IgD-negative memory B cell (primary cell): ENCODE measurements around the gene INAFM2. TPM values are rescaled to one million over a fixed set of nuclear protein-coding genes. Genes with fewer than 3 reads are reported as not detected.

Source experiments
- H3K27ac Mint-ChIP-seq, 3 donors: one replicate each; pipeline ENCODE4 v1.8.0; 2020 to 2022; ENCODE audit warnings: mild to moderate bottlenecking in 3 of 3, mixed read lengths in 3 of 3, moderate library complexity in 1 of 3
- H3K27me3 Mint-ChIP-seq: one replicate; pipeline ENCODE4 v1.8.0; 2021; ENCODE audit warnings: mixed read lengths
- H3K36me3 Mint-ChIP-seq: one replicate; pipeline ENCODE4 v1.8.0; 2020; ENCODE audit warnings: mild to moderate bottlenecking, mixed read lengths
- H3K4me1 Mint-ChIP-seq, 3 donors: one replicate each; pipeline ENCODE4 v1.8.0; 2020 to 2022; ENCODE audit warnings: mixed read lengths in 3 of 3, mild to moderate bottlenecking in 1 of 3
- H3K4me3 Mint-ChIP-seq, 4 donors: one replicate each; pipeline ENCODE4 v1.8.0; 2020 to 2022; ENCODE audit warnings: mild to moderate bottlenecking in 4 of 4, mixed read lengths in 4 of 4, moderate library complexity in 3 of 4
- H3K9me3 Mint-ChIP-seq, 3 donors: one replicate each; pipeline ENCODE4 v1.8.0; 2020 to 2021; ENCODE audit warnings: mixed read lengths in 3 of 3, mild to moderate bottlenecking in 1 of 3
- polyA plus RNA-seq: library from polyadenylated mRNA; unstranded; fragments of 300-500 nt; fragmentation: Illumina TruSeq; gene quantifications from one replicate; pipeline ENCODE4 v1.2.3, GENCODE V29; 2021

Gene INAFM2
- polyA plus RNA-seq, 1 donor from 2014 or later, result 1.3 TPM

GRCh38 chr15:40282869-40283614, 40.5 kb upstream of the INAFM2 start, which contains the start of gene ANKRD63:
TSS of gene ANKRD63 (minus strand) at chr15:40283064. CDS start at chr15:40282586, 478 bp downstream.
- Mint-ChIP-seq H3K27me3 (peaks cover 20% of the 10 kb centered on the region), H3K9me3 (no peaks in the 10 kb centered on the region), H3K36me3 (no peaks in the 10 kb centered on the region), H3K4me1 (peaks cover 5 to 12% (median 6%) of the 10 kb centered on the region in 3 donors), H3K27ac (no peak within 1 kb of the TSS), H3K4me3 (peak within 1 kb of the TSS; percentile 62 to 90 (median 80))

GRCh38 chr15:40283615-40284300, 39.7 kb upstream of the INAFM2 start:
- no peaks in the 10 kb centered on the region for H3K9me3 Mint-ChIP-seq
- no peak overlapping the region for H3K27ac Mint-ChIP-seq
- H3K27me3 Mint-ChIP-seq, result peaks cover 14% of the 10 kb centered on the region
- H3K4me3 Mint-ChIP-seq, result peak overlapping the region; percentile 1 to 85 (median 65)
- peaks cover 2 to 9% (median 5%) of the 10 kb centered on the region in 3 donors for H3K4me1 Mint-ChIP-seq
- no peaks in the 10 kb centered on the region for H3K36me3 Mint-ChIP-seq

GRCh38 chr15:40285151-40285550, 38.3 kb upstream of the INAFM2 start:
- Mint-ChIP-seq H3K27ac (peak overlapping the region in 2 of 3 donors; percentile 23 to 39), H3K4me1 (peaks cover 3 to 6% (median 4%) of the 10 kb centered on the region in 3 donors), H3K4me3 (peak overlapping the region in 2 of 4 donors; percentile 40 to 57), H3K9me3 (no peaks in the 10 kb centered on the region), H3K36me3 (no peaks in the 10 kb centered on the region), H3K27me3 (peaks cover 6% of the 10 kb centered on the region)

GRCh38 chr15:40285554-40286011, 37.9 kb upstream of the INAFM2 start:
- H3K27ac Mint-ChIP-seq, result no peak overlapping the region
- H3K9me3 Mint-ChIP-seq, result no peaks in the 10 kb centered on the region
- no peaks in the 10 kb centered on the region for H3K36me3 Mint-ChIP-seq
- no peak overlapping the region for H3K4me3 Mint-ChIP-seq
- H3K4me1 Mint-ChIP-seq, result peaks cover 0 to 5% (median 3%) of the 10 kb centered on the region in 3 donors
- H3K27me3 Mint-ChIP-seq, result peaks cover 2% of the 10 kb centered on the region

- H3K4me1 Mint-ChIP-seq, result peaks cover 0 to 5% (median 3%) of the 10 kb centered on the region in 3 donors
- H3K9me3 Mint-ChIP-seq, result no peaks in the 10 kb centered on the region
- H3K36me3 Mint-ChIP-seq, result no peaks in the 10 kb centered on the region
- H3K27ac Mint-ChIP-seq, result no peak overlapping the region
- no peak overlapping the region for H3K4me3 Mint-ChIP-seq
- peaks cover 1% of the 10 kb centered on the region for H3K27me3 Mint-ChIP-seq
These were observed 37.4 kb upstream of the INAFM2 start for GRCh38 chr15:40286061-40286532.

GRCh38 chr15:40286794-40287193, 36.7 kb upstream of the INAFM2 start:
- Mint-ChIP-seq H3K9me3 (no peaks in the 10 kb centered on the region), H3K4me1 (peaks cover 0 to 5% (median 3%) of the 10 kb centered on the region in 3 donors), H3K4me3 (peak overlapping the region in 1 of 4 donors; percentile 17), H3K27ac (no peak overlapping the region), H3K36me3 (no peaks in the 10 kb centered on the region), H3K27me3 (no peaks in the 10 kb centered on the region)

GRCh38 chr15:40287505-40287904, 36.0 kb upstream of the INAFM2 start:
- peaks cover 0 to 5% (median 3%) of the 10 kb centered on the region in 3 donors for H3K4me1 Mint-ChIP-seq
- no peaks in the 10 kb centered on the region for H3K36me3 Mint-ChIP-seq
- no peaks in the 10 kb centered on the region for H3K27me3 Mint-ChIP-seq
- H3K9me3 Mint-ChIP-seq, result no peaks in the 10 kb centered on the region
- peak overlapping the region in 1 of 4 donors; percentile 17 for H3K4me3 Mint-ChIP-seq
- H3K27ac Mint-ChIP-seq, result peak overlapping the region in 1 of 3 donors; percentile 5

- Mint-ChIP-seq H3K27me3 (no peaks in the 10 kb centered on the region), H3K4me3 (no peak overlapping the region), H3K36me3 (no peaks in the 10 kb centered on the region), H3K27ac (peak overlapping the region in 1 of 3 donors; percentile 5), H3K4me1 (peaks cover 0 to 5% (median 3%) of the 10 kb centered on the region in 3 donors), H3K9me3 (no peaks in the 10 kb centered on the region)
These were observed 35.5 kb upstream of the INAFM2 start for GRCh38 chr15:40287968-40288367.

- Mint-ChIP-seq H3K9me3 (no peaks in the 10 kb centered on the region), H3K27me3 (no peaks in the 10 kb centered on the region), H3K4me3 (no peak overlapping the region), H3K4me1 (peaks cover 0 to 5% (median 3%) of the 10 kb centered on the region in 3 donors), H3K27ac (peak overlapping the region in 1 of 3 donors; percentile 53), H3K36me3 (no peaks in the 10 kb centered on the region)
These were observed 34.2 kb upstream of the INAFM2 start for GRCh38 chr15:40289140-40289775.

GRCh38 chr15:40290545-40290917, 33.0 kb upstream of the INAFM2 start:
- Mint-ChIP-seq H3K4me1 (peaks cover 0 to 5% (median 4%) of the 10 kb centered on the region in 3 donors), H3K27me3 (no peaks in the 10 kb centered on the region), H3K9me3 (no peaks in the 10 kb centered on the region), H3K27ac (no peak overlapping the region), H3K4me3 (peak overlapping the region in 1 of 4 donors; percentile 23), H3K36me3 (no peaks in the 10 kb centered on the region)

GRCh38 chr15:40290918-40291574, 32.4 kb upstream of the INAFM2 start:
- Mint-ChIP-seq H3K4me1 (peaks cover 0 to 6% (median 1%) of the 10 kb centered on the region in 3 donors), H3K4me3 (no peak overlapping the region), H3K9me3 (no peaks in the 10 kb centered on the region), H3K36me3 (no peaks in the 10 kb centered on the region), H3K27ac (no peak overlapping the region), H3K27me3 (no peaks in the 10 kb centered on the region)

GRCh38 chr15:40292246-40292645, 31.2 kb upstream of the INAFM2 start:
- H3K4me1 Mint-ChIP-seq, result peaks cover 0 to 6% (median 3%) of the 10 kb centered on the region in 3 donors
- no peaks in the 10 kb centered on the region for H3K36me3 Mint-ChIP-seq
- no peak overlapping the region for H3K27ac Mint-ChIP-seq
- no peak overlapping the region for H3K4me3 Mint-ChIP-seq
- no peaks in the 10 kb centered on the region for H3K9me3 Mint-ChIP-seq
- H3K27me3 Mint-ChIP-seq, result no peaks in the 10 kb centered on the region

- Mint-ChIP-seq H3K27me3 (no peaks in the 10 kb centered on the region), H3K4me3 (no peak overlapping the region), H3K27ac (no peak overlapping the region), H3K4me1 (peaks cover 0 to 6% (median 3%) of the 10 kb centered on the region in 3 donors), H3K9me3 (no peaks in the 10 kb centered on the region), H3K36me3 (no peaks in the 10 kb centered on the region)
These were observed 30.5 kb upstream of the INAFM2 start for GRCh38 chr15:40293006-40293405.
